Measurements from ENCODE around the gene RANBP10. TPM values are rescaled to one million over a fixed set of nuclear protein-coding genes. Genes with fewer than 3 reads are reported as not detected.
A peak's percentile ranks its signal among the peaks of the same experiment; 100 is the strongest.

Gene RANBP10
- total RNA-seq, 2 donors from 2014 or later, result 14.7 to 22.5 TPM

- intact Hi-C loops (cut with DNase I), result no loop called here
- Histone ChIP-seq H3K4me3 (peak overlapping the region; percentile 100), H3K9ac (ENCODE audit: low read depth in 2 of 2, low read length in 2 of 2) (peak overlapping the region; percentile 8 to 92), H3K9me3 (no peaks in the 10 kb centered on the region), H3K27me3 (no peaks in the 10 kb centered on the region), H3K27ac (peak overlapping the region; percentile 58), H3K36me3 (no peaks in the 10 kb centered on the region), H3K4me1 (peaks cover 7% of the 10 kb centered on the region)
- TF ChIP-seq, protein P1, sequence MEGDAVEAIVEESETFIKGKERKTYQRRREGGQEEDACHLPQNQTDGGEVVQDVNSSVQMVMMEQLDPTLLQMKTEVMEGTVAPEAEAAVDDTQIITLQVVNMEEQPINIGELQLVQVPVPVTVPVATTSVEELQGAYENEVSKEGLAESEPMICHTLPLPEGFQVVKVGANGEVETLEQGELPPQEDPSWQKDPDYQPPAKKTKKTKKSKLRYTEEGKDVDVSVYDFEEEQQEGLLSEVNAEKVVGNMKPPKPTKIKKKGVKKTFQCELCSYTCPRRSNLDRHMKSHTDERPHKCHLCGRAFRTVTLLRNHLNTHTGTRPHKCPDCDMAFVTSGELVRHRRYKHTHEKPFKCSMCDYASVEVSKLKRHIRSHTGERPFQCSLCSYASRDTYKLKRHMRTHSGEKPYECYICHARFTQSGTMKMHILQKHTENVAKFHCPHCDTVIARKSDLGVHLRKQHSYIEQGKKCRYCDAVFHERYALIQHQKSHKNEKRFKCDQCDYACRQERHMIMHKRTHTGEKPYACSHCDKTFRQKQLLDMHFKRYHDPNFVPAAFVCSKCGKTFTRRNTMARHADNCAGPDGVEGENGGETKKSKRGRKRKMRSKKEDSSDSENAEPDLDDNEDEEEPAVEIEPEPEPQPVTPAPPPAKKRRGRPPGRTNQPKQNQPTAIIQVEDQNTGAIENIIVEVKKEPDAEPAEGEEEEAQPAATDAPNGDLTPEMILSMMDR (IDR thresholded peaks at IDR 0.05), result no peak
- DNase-seq, result no peak
Observed at GRCh38 chr16:67807148-67807682, 855 bp upstream of the RANBP10 start.

GRCh38 chr16:67805718-67806427, 487 bp downstream of the RANBP10 start:
- peak overlapping the region; percentile 65 for H3K27ac ChIP-seq
- no peaks in the 10 kb centered on the region for H3K9me3 ChIP-seq
- no peaks in the 10 kb centered on the region for H3K36me3 ChIP-seq
- DNase-seq, result no peak
- H3K27me3 ChIP-seq, result no peaks in the 10 kb centered on the region
- peak overlapping the region; percentile 87 to 92 for H3K9ac ChIP-seq (ENCODE audit: low read depth in 2 of 2, low read length in 2 of 2)
- TF ChIP-seq, protein P1 (IDR thresholded peaks at IDR 0.05), result no peak
- peak overlapping the region; percentile 100 for H3K4me3 ChIP-seq
- peaks cover 7% of the 10 kb centered on the region for H3K4me1 ChIP-seq
- intact Hi-C loops (cut with DNase I), result no loop called here

GRCh38 chr16:67804853-67805542, 1.4 kb downstream of the RANBP10 start:
- H3K27ac ChIP-seq, result no peak overlapping the region

GRCh38 chr16:67803894-67804293, 2.5 kb downstream of the RANBP10 start:
- no peak overlapping the region for H3K27ac ChIP-seq
- intact Hi-C loops (cut with DNase I), result no loop called here
- no peak overlapping the region for H3K4me3 ChIP-seq
- TF ChIP-seq, protein P1 (IDR thresholded peaks at IDR 0.05), result no peak
- no peaks in the 10 kb centered on the region for H3K36me3 ChIP-seq
- H3K4me1 ChIP-seq, result peaks cover 7% of the 10 kb centered on the region
- H3K9ac ChIP-seq (ENCODE audit: low read depth in 2 of 2, low read length in 2 of 2), result no peak overlapping the region
- H3K9me3 ChIP-seq, result no peaks in the 10 kb centered on the region
- H3K27me3 ChIP-seq, result no peaks in the 10 kb centered on the region
- no peak for DNase-seq

More at GRCh38 chr16:67804853-67805542, 1.4 kb downstream of the RANBP10 start:
- H3K27me3 ChIP-seq, result no peaks in the 10 kb centered on the region
- no peaks in the 10 kb centered on the region for H3K9me3 ChIP-seq
- no peaks in the 10 kb centered on the region for H3K36me3 ChIP-seq
- DNase-seq, result no peak
- peak overlapping the region; percentile 100 for H3K4me3 ChIP-seq
- intact Hi-C loops (cut with DNase I), result no loop called here
- peaks cover 7% of the 10 kb centered on the region for H3K4me1 ChIP-seq
- H3K9ac ChIP-seq (ENCODE audit: low read depth in 2 of 2, low read length in 2 of 2), result no peak overlapping the region
- TF ChIP-seq, protein P1 (IDR thresholded peaks at IDR 0.05), result no peak

- peaks cover 7% of the 10 kb centered on the region for H3K4me1 ChIP-seq
- no peaks in the 10 kb centered on the region for H3K9me3 ChIP-seq
- H3K9ac ChIP-seq (ENCODE audit: low read depth in 2 of 2, low read length in 2 of 2), result no peak overlapping the region
- H3K36me3 ChIP-seq, result no peaks in the 10 kb centered on the region
- no peak for DNase-seq
- no peak overlapping the region for H3K27ac ChIP-seq
- no peak overlapping the region for H3K4me3 ChIP-seq
- no peaks in the 10 kb centered on the region for H3K27me3 ChIP-seq
- TF ChIP-seq, protein P1 (IDR thresholded peaks at IDR 0.05), result no peak
- intact Hi-C loops (cut with DNase I), result no loop called here
Observed at GRCh38 chr16:67801883-67802282, 4.5 kb downstream of the RANBP10 start.
